Right lobe of liver (tissue), 4 donors: Measurements from ENCODE around the gene FAR2.

Experiments
- POLR2A ChIP-seq: fragments of 450-650 bp; IDR thresholded peaks from one replicate; pipeline ENCODE4 v1.6.1; 2017; ENCODE audit warnings: antibody characterized with exemption, mild to moderate bottlenecking
- TF ChIP-seq, protein P1 (sequence below), 4 donors: fragments of 200-600 bp in 3 of 4; fragments of 450-650 bp in 1 of 4; IDR thresholded peaks; one replicate each; pipeline versions ENCODE4 v1.5.1 to v1.8.0; 2016 to 2022; ENCODE audit warnings: antibody characterized with exemption in 4 of 4, mild to moderate bottlenecking in 2 of 4
- donor health status: DM: no; HTN: no; CAD: no.
- donor health status: DM: no; HTN: no; CAD: no.
- donor health status: DM: no; HTN: yes; CAD: no.

DNA sequence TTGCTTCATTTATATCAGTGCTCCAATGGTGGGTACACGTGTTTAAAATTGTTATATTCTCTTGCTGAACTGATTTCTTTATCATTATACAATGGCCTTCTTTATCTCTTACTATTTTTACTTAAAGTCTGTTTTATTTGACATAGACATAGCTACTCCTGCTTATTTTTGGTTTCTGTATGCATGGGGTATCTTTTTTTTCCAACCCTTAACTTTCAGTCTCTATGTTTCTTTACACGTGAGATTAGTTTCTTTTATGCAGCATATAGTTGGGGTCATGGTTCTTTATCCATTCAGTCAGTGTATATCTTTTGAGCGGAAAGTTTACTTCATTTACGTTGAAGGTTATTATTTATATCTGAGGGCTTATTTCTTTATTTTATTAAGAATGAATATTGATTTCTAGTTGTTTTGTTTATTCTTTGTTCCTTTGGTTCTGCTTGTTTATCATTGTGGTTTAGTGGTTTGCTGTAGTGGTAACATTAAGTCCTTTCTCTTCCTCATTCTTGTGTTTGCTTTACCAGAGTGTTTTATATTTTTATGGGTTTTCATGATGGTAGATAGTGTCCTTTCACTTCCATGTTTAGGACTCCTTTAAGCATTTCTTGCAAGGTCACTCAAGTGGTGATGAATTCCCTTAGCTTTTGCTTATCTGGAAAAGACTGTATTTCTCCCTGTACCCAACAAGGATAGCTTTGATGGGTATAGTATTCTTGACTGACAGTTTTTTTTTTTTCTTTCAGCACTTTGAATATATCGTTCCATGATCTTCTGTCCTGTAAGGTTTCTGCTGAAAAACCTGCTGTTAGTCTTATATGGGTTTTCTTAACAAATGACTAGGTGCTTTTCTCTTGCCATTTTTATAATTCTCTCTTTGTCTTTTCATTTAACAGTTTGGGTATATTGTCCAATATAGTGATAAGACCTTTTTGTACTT is 38.3 kb upstream of the FAR2 start:
- TF ChIP-seq, protein P1, sequence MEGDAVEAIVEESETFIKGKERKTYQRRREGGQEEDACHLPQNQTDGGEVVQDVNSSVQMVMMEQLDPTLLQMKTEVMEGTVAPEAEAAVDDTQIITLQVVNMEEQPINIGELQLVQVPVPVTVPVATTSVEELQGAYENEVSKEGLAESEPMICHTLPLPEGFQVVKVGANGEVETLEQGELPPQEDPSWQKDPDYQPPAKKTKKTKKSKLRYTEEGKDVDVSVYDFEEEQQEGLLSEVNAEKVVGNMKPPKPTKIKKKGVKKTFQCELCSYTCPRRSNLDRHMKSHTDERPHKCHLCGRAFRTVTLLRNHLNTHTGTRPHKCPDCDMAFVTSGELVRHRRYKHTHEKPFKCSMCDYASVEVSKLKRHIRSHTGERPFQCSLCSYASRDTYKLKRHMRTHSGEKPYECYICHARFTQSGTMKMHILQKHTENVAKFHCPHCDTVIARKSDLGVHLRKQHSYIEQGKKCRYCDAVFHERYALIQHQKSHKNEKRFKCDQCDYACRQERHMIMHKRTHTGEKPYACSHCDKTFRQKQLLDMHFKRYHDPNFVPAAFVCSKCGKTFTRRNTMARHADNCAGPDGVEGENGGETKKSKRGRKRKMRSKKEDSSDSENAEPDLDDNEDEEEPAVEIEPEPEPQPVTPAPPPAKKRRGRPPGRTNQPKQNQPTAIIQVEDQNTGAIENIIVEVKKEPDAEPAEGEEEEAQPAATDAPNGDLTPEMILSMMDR (IDR thresholded peaks at IDR 0.05), result no peak
- no peak for TF ChIP-seq POLR2A
